Spleen (tissue), 11 donors: Measurements from ENCODE around the gene CASP12. TPM values are rescaled to one million over a fixed set of nuclear protein-coding genes. Genes with fewer than 3 reads are reported as not detected.

ENCODE experiments used
- DNase-seq: peaks from one replicate; pipeline ENCODE4 v3.0.0-alpha.2; 2020
- H3K27ac ChIP-seq, 8 donors: fragments of 200-600 bp; sonication (generic) in 7 of 8; 1 replicate in 4 of 8; 2 replicates in 4 of 8; pipeline versions ENCODE4 v1.5.0 to v1.8.0; 2016 to 2021; ENCODE audit warnings: inconsistent platforms in 4 of 8, mild to moderate bottlenecking in 4 of 8, moderate library complexity in 1 of 8
- H3K27me3 ChIP-seq, 7 donors: fragments of 200-600 bp; sonication (generic) in 6 of 7; replicated peaks in 1 of 7; 1 replicate in 4 of 7; 2 replicates in 3 of 7; pipeline versions ENCODE4 v1.5.0 to v1.8.0; 2016 to 2021; ENCODE audit warnings: inconsistent platforms in 3 of 7, mild to moderate bottlenecking in 1 of 7
- H3K36me3 ChIP-seq, 6 donors: fragments of 200-600 bp; sonication (generic) in 5 of 6; 1 replicate in 4 of 6; 2 replicates in 2 of 6; pipeline versions ENCODE4 v1.5.0 to v1.8.0; 2016 to 2021; ENCODE audit warnings: inconsistent platforms in 2 of 6
- H3K4me1 ChIP-seq, 6 donors: fragments of 200-600 bp; sonication (generic) in 5 of 6; 1 replicate in 3 of 6; 2 replicates in 3 of 6; pipeline versions ENCODE4 v1.5.0 to v1.8.0; 2016 to 2021; ENCODE audit warnings: inconsistent platforms in 3 of 6
- H3K4me3 ChIP-seq, 8 donors: fragments of 200-600 bp; sonication (generic) in 7 of 8; 1 replicate in 4 of 8; 2 replicates in 4 of 8; pipeline versions ENCODE4 v1.5.0 to v1.8.0; 2016 to 2021; ENCODE audit warnings: inconsistent platforms in 4 of 8, mild to moderate bottlenecking in 4 of 8, moderate library complexity in 2 of 8
- H3K9me3 ChIP-seq, 8 donors: fragments of 200-600 bp; sonication (generic) in 7 of 8; 1 replicate in 4 of 8; 2 replicates in 4 of 8; pipeline versions ENCODE4 v1.5.0 to v1.8.0; 2016 to 2021; ENCODE audit warnings: inconsistent platforms in 4 of 8
- CTCF ChIP-seq, 11 experiments: fragments of 200-600 bp in 7 of 11; fragments of 450-650 bp in 4 of 11; sonication (generic) in 4 of 11; IDR thresholded peaks in 8 of 11; conservative IDR thresholded peaks in 3 of 11; 1 replicate in 7 of 11; 2 replicates in 4 of 11; pipeline versions ENCODE4 v1.4.0 to v1.8.0; 2016 to 2021; ENCODE audit warnings: antibody characterized with exemption in 11 of 11, inconsistent platforms in 4 of 11, mild to moderate bottlenecking in 1 of 11
- POLR2A ChIP-seq, 3 donors: fragments of 450-650 bp; IDR thresholded peaks; one replicate each; pipeline ENCODE4 v1.5.1; 2017; ENCODE audit warnings: antibody characterized with exemption in 3 of 3, mild to moderate bottlenecking in 1 of 3
- POLR2AphosphoS5 ChIP-seq, 3 donors: sonication (generic); formaldehyde crosslinking; IDR thresholded peaks; one replicate each; pipeline ENCODE4 v1.5.1; 2017; ENCODE audit warnings: antibody characterized with exemption in 3 of 3
- WGBS, 5 donors: extraction: QIAGEN DNeasy Blood & Tissue Kit in 3 of 5; methylation state at CpG; one replicate each; pipeline versions ENCODE4 v1.1.5 to v1.1.7; 2013 to 2018; 5-methylcytosine and 5-hydroxymethylcytosine counted together
- intact Hi-C: fragments of 100-400 bp; cut with DNase I; formaldehyde crosslinking; loops from one replicate; pipeline ENCODE4 v1.15.0; 2023; ENCODE audit warnings: low total_unique reads
- polyA plus RNA-seq, 3 donors: library from polyadenylated mRNA; stranded (reverse); fragments of 200-250 nt; gene quantifications; one replicate each; pipeline ENCODE4 v1.2.1, GENCODE V29; 2013
- small RNA-seq, 4 donors: library from RNA; depleted of rRNA; stranded (forward); fragments of <200 nt; gene quantifications; one replicate each; pipeline ENCODE3, GENCODE V24; 2016
- total RNA-seq, 7 donors: library from RNA; depleted of rRNA in 3 of 7; stranded (reverse); fragments of >200 nt in 3 of 7; fragmentation: NEBNext Ultra II Directional in 4 of 7; extraction: Animal tissue kit (Norgen Biotek cat#: 25700) in 4 of 7; gene quantifications; one replicate each; pipeline versions ENCODE4 v1.1.0 to v1.2.1, GENCODE V29; 2016 to 2021
- donor health status: healthy with polysubstance abuse.
- donor health status: DM: no; HTN: no; CAD: no; lungs with moderate emphysema.
- donor health status: DM: no; HTN: no; CAD: no.
- donor health status: Bipolar disorder and iron deficiency.
- donor health status: healthy.
- donor health status: DM: no; HTN: no; CAD: no.
- donor health status: DM: yes; HTN: yes; CAD: no.

Gene CASP12
- total and polyA plus RNA-seq, 10 donors, result 0.14 to 0.54 (median 0.39) TPM; not detected in 4

- peaks cover 0 to 14% (median 9%) of the 10 kb centered on the region in 8 donors for H3K9me3 ChIP-seq
- peak overlapping the region in 1 of 8 donors; percentile 0 for H3K27ac ChIP-seq
- peaks cover 0 to 24% (median 2%) of the 10 kb centered on the region in 6 donors for H3K4me1 ChIP-seq
- no peak overlapping the region for H3K4me3 ChIP-seq
- no peaks in the 10 kb centered on the region for H3K27me3 ChIP-seq
- no peak for DNase-seq
- intact Hi-C loops, result no loop called here
- 70 to 87% (median 77%) methylated on average over 5 of the region's 5 CpGs for WGBS, 5 donors
- no peaks in the 10 kb centered on the region for H3K36me3 ChIP-seq
- TF ChIP-seq CTCF (IDR thresholded peaks at IDR 0.05 in 8 of 11, conservative IDR thresholded peaks at IDR 0.05 in 3 of 11) (no peak), POLR2AphosphoS5 (IDR thresholded peaks at IDR 0.05) (no peak), POLR2A (IDR thresholded peaks at IDR 0.05) (no peak)
Observed at GRCh38 chr11:104837969-104838639, 60.2 kb downstream of the CASP12 start.

- peak overlapping the region in 1 of 8 donors; percentile 37 for H3K27ac ChIP-seq
- DNase-seq, result no peak
- intact Hi-C loops, result no loop called here
- H3K4me1 ChIP-seq, result peaks cover 0 to 20% (median 0%) of the 10 kb centered on the region in 6 donors
- no peaks in the 10 kb centered on the region for H3K36me3 ChIP-seq
- peaks cover 0 to 14% (median 9%) of the 10 kb centered on the region in 8 donors for H3K9me3 ChIP-seq
- 27 to 54% (median 38%) methylated on average over 2 of the region's 2 CpGs for WGBS, 5 donors
- no peak overlapping the region for H3K4me3 ChIP-seq
- no peaks in the 10 kb centered on the region for H3K27me3 ChIP-seq
- TF ChIP-seq POLR2A (IDR thresholded peaks at IDR 0.05), result no peak
- no peak for TF ChIP-seq CTCF (IDR thresholded peaks at IDR 0.05 in 8 of 11, conservative IDR thresholded peaks at IDR 0.05 in 3 of 11)
- TF ChIP-seq POLR2AphosphoS5 (IDR thresholded peaks at IDR 0.05), result no peak
Observed at GRCh38 chr11:104836691-104837090, 61.6 kb downstream of the CASP12 start.

Small RNA genes within 50 kb of the gene (small RNA-seq; reads per million reads assigned to genes)
- gene AP002004.1, result 0 reads per million in 4 donors

Other genes starting within 250 kb of the CASP12 start
- gene CASP4, start 70.1 kb upstream of the CASP12 start, total RNA-seq, result 100 to 1,000 TPM; 112 to 309 (median 158) TPM
- gene CASP4, start 70.1 kb upstream of the CASP12 start, polyA plus RNA-seq, result 100 to 1,000 TPM in 2 of 3 donors, 10 to 100 TPM in 1; 98.1 to 116 (median 109) TPM
- gene CASP5, start 124.7 kb upstream of the CASP12 start, total RNA-seq, result 10 to 100 TPM in 2 of 7 donors, 1 to 10 TPM in 5; 2.3 to 12.5 (median 4.9) TPM
- gene CASP5, start 124.7 kb upstream of the CASP12 start, polyA plus RNA-seq, result 1 to 10 TPM; 1.4 to 2.2 (median 2.0) TPM
- 100 to 1,000 TPM in 4 of 7 donors, 10 to 100 TPM in 3; 89.3 to 158 (median 114) TPM for gene CASP1, start 136.7 kb upstream of the CASP12 start, total RNA-seq
- 100 to 1,000 TPM in 1 of 3 donors, 10 to 100 TPM in 2; 57.7 to 107 (median 69.4) TPM for gene CASP1, start 136.7 kb upstream of the CASP12 start, polyA plus RNA-seq
- 100 to 1,000 TPM in 5 of 7 donors, 10 to 100 TPM in 2; 78.8 to 129 (median 111) TPM for gene CARD16, start 146.9 kb upstream of the CASP12 start, total RNA-seq
- 100 to 1,000 TPM; 111 to 189 (median 135) TPM for gene CARD16, start 146.9 kb upstream of the CASP12 start, polyA plus RNA-seq
- gene CARD18, start 241.3 kb upstream of the CASP12 start, total RNA-seq, result not detected
- not detected for gene CARD18, start 241.3 kb upstream of the CASP12 start, polyA plus RNA-seq